Measurements from ENCODE around the gene TGFB1.

The TGFB1 gene

GRCh38 chr19:41323430-41324125 lies 30.1 kb downstream of the TGFB1 start:
- TF ChIP-seq, protein P1, sequence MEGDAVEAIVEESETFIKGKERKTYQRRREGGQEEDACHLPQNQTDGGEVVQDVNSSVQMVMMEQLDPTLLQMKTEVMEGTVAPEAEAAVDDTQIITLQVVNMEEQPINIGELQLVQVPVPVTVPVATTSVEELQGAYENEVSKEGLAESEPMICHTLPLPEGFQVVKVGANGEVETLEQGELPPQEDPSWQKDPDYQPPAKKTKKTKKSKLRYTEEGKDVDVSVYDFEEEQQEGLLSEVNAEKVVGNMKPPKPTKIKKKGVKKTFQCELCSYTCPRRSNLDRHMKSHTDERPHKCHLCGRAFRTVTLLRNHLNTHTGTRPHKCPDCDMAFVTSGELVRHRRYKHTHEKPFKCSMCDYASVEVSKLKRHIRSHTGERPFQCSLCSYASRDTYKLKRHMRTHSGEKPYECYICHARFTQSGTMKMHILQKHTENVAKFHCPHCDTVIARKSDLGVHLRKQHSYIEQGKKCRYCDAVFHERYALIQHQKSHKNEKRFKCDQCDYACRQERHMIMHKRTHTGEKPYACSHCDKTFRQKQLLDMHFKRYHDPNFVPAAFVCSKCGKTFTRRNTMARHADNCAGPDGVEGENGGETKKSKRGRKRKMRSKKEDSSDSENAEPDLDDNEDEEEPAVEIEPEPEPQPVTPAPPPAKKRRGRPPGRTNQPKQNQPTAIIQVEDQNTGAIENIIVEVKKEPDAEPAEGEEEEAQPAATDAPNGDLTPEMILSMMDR (conservative IDR thresholded peaks at IDR 0.05): no peak
- H3K27ac ChIP-seq: peak overlapping the region; percentile 86; the same call in 1 of the 2 replicates

- TF ChIP-seq, protein P1 (conservative IDR thresholded peaks at IDR 0.05): no peak
- H3K27ac ChIP-seq: no peak overlapping the region
Measured at GRCh38 chr19:41323023-41323422, 30.7 kb downstream of the TGFB1 start.

GRCh38 chr19:41322451-41322850 lies 31.3 kb downstream of the TGFB1 start:
- TF ChIP-seq, protein P1 (conservative IDR thresholded peaks at IDR 0.05): no peak
- no peak overlapping the region; the same call in 1 of the 2 replicates for H3K27ac ChIP-seq

- no peak overlapping the region; the same call in 1 of the 2 replicates for H3K27ac ChIP-seq
Measured at GRCh38 chr19:41321600-41322270, 32.0 kb downstream of the TGFB1 start.

DNA sequence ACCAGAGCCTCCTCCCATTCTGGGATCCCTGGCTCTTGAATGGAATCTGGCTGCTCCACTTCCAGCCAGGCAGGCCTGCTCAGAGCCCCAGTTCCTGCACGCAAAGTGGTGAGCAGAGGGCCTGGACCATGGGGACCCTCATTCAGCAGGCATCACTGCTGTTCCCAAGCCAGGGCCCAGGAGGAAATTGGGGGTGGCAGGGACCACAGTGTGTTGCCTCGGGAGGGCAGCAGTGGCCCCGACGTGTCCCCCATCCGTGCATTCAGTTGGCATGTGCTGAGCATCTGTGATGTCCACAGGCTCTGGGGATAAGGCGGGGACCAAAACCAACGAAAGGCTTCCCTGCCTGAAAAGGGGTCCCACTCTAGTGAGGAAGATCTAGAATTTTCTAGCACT lies 32.5 kb downstream of the TGFB1 start:
- no peak overlapping the region; the same call in 1 of the 2 replicates for H3K27ac ChIP-seq
- TF ChIP-seq, protein P1 (conservative IDR thresholded peaks at IDR 0.05): no peak

More at GRCh38 chr19:41321600-41322270, 32.0 kb downstream of the TGFB1 start:
- TF ChIP-seq, protein P1 (conservative IDR thresholded peaks at IDR 0.05): peak; percentile 82

DNA sequence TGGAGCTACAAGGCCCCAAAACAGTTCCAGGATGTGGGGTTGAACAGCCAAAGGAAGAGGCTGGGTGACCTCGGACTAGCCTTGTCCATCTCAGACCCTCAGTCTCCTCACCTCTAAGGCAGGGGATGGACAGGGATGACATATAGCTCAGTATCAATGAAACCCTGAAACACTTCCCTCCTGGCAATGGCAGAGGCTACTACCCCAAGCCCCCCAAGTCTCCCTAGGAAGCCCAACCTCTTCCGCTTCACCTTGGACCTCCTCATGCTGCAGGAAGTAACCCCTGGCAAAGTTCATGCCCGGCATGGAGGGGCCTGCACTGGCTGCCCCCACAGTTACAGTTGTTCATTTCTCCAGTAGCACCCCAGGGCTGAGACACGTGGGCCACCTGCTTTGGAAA lies 33.2 kb downstream of the TGFB1 start:
- TF ChIP-seq, protein P1 (conservative IDR thresholded peaks at IDR 0.05): no peak
- no peak overlapping the region for H3K27ac ChIP-seq

GRCh38 chr19:41320185-41320518 lies 33.6 kb downstream of the TGFB1 start:
- H3K27ac ChIP-seq: no peak overlapping the region
- TF ChIP-seq, protein P1 (conservative IDR thresholded peaks at IDR 0.05): no peak
